Fibroblast of lung (primary cell): ENCODE results near the gene LMO3.

Experiments
- EZH2 ChIP-seq: IDR thresholded peaks from 2 replicates; pipeline ENCODE4 v1.5.1; 2012; ENCODE audit warnings: low read length, control low read depth, mild to moderate bottlenecking; ENCODE audit errors: missing control alignments
- TF ChIP-seq, protein P1 (sequence below), 2 donors: IDR thresholded peaks in 1 of 2; conservative IDR thresholded peaks in 1 of 2; 1 replicate in 1 of 2; 2 replicates in 1 of 2; pipeline ENCODE4 v1.5.1; 2011 to 2012; ENCODE audit warnings: low read length in 2 of 2, control low read depth in 1 of 2, inconsistent platforms in 1 of 2, low read depth in 1 of 2, mild to moderate bottlenecking in 1 of 2

DNA sequence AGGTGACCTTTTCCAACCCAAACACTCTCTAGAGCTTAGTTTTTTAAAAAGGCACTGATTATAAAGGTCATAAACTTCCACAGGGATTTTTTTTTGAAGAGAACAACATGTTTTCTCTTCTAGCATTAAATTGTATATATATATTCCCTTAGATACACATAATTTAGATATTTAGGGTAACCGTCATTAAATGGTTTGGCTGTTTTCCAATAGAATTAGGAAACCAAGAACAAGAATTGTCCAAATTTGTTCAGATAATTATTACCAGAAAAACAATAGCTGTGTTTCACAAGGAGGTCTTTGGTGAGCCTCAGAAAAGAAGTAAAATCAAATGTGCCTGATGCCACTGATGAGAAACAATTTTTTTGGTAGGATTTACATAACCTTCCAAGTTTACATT lies 26.9 kb downstream of the LMO3 start:
- TF ChIP-seq, protein P1, sequence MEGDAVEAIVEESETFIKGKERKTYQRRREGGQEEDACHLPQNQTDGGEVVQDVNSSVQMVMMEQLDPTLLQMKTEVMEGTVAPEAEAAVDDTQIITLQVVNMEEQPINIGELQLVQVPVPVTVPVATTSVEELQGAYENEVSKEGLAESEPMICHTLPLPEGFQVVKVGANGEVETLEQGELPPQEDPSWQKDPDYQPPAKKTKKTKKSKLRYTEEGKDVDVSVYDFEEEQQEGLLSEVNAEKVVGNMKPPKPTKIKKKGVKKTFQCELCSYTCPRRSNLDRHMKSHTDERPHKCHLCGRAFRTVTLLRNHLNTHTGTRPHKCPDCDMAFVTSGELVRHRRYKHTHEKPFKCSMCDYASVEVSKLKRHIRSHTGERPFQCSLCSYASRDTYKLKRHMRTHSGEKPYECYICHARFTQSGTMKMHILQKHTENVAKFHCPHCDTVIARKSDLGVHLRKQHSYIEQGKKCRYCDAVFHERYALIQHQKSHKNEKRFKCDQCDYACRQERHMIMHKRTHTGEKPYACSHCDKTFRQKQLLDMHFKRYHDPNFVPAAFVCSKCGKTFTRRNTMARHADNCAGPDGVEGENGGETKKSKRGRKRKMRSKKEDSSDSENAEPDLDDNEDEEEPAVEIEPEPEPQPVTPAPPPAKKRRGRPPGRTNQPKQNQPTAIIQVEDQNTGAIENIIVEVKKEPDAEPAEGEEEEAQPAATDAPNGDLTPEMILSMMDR (conservative IDR thresholded peaks at IDR 0.05 in 1 of 2, IDR thresholded peaks at IDR 0.05 in 1 of 2; ENCODE audit: low read depth in 1 of 2, low read length in 2 of 2), result no peak
- no peak for TF ChIP-seq EZH2
